Measurements from ENCODE around the gene RETSAT. TPM values are rescaled to one million over a fixed set of nuclear protein-coding genes. Genes with fewer than 3 reads are reported as not detected.
"Not testable (repeated sequence)": the region's sequence is repeated elsewhere in the genome, so short reads cannot be mapped to it uniquely, and the experiment has no call there.

The RETSAT gene
- total RNA-seq, 1 experiment from 2014 or later: 55.8 TPM

GRCh38 chr2:85334928-85335327, 19.4 kb downstream of the RETSAT start:
- Histone ChIP-seq H3K27me3 (replicated peaks) (no peaks in the 10 kb centered on the region), H3K9me3 (replicated peaks) (no peaks in the 10 kb centered on the region), H3K4me1 (replicated peaks) (peaks cover under 1% of the 10 kb centered on the region), H3K4me3 (no peak overlapping the region), H3K36me3 (no peaks in the 10 kb centered on the region), H3K27ac (no peak overlapping the region)
- DNase-seq (ENCODE audit: low read depth in 1 of 2, low spot score in 2 of 2): no peak

GRCh38 chr2:85333877-85334276, 20.5 kb downstream of the RETSAT start:
- H3K36me3 ChIP-seq; H3K4me3 ChIP-seq; H3K4me1 ChIP-seq (replicated peaks); H3K9me3 ChIP-seq (replicated peaks); DNase-seq (ENCODE audit: low read depth in 1 of 2, low spot score in 2 of 2); H3K27ac ChIP-seq; H3K27me3 ChIP-seq (replicated peaks): not testable (repeated sequence)

- Histone ChIP-seq H3K9me3 (replicated peaks) (no peaks in the 10 kb centered on the region), H3K27me3 (replicated peaks) (no peaks in the 10 kb centered on the region), H3K36me3 (peaks cover 20% of the 10 kb centered on the region), H3K4me3 (no peak overlapping the region), H3K4me1 (replicated peaks) (peaks cover 4% of the 10 kb centered on the region), H3K27ac (no peak overlapping the region)
- no peak for DNase-seq (ENCODE audit: low read depth in 1 of 2, low spot score in 2 of 2)
These were observed 23.3 kb downstream of the RETSAT start for GRCh38 chr2:85330839-85331636.

GRCh38 chr2:85329701-85330100, 24.6 kb downstream of the RETSAT start:
- H3K27me3 ChIP-seq (replicated peaks); H3K27ac ChIP-seq; H3K9me3 ChIP-seq (replicated peaks); H3K4me3 ChIP-seq; DNase-seq (ENCODE audit: low read depth in 1 of 2, low spot score in 2 of 2): not testable (repeated sequence)
- Histone ChIP-seq H3K4me1 (replicated peaks) (peaks cover 14% of the 10 kb centered on the region), H3K36me3 (peaks cover 34% of the 10 kb centered on the region)

- H3K9me3 ChIP-seq (replicated peaks): no peaks in the 10 kb centered on the region
- no peaks in the 10 kb centered on the region for H3K27me3 ChIP-seq (replicated peaks)
- H3K27ac ChIP-seq: no peak overlapping the region
These were observed 25.1 kb downstream of the RETSAT start for GRCh38 chr2:85329181-85329651.

GRCh38 chr2:85327822-85328617, 26.3 kb downstream of the RETSAT start, which contains the start of gene TGOLN2:
TSS of gene TGOLN2 (minus strand) at chr2:85327989. CDS start at chr2:85327962, 27 bp downstream.
- DNase-seq (ENCODE audit: low read depth in 1 of 2, low spot score in 2 of 2): peak; percentile 93 to 97
- no peaks in the 10 kb centered on the region for H3K9me3 ChIP-seq (replicated peaks)
- H3K27me3 ChIP-seq (replicated peaks): no peaks in the 10 kb centered on the region
- peaks cover 29% of the 10 kb centered on the region for H3K4me1 ChIP-seq (replicated peaks)
- H3K36me3 ChIP-seq: peaks cover 50% of the 10 kb centered on the region
- peak within 1 kb of the TSS; percentile 62 for H3K4me3 ChIP-seq
- peak within 1 kb of the TSS; percentile 96 for H3K27ac ChIP-seq

More at GRCh38 chr2:85329181-85329651, 25.1 kb downstream of the RETSAT start:
- Histone ChIP-seq H3K4me3 (no peak overlapping the region), H3K4me1 (replicated peaks) (peaks cover 18% of the 10 kb centered on the region), H3K36me3 (peaks cover 39% of the 10 kb centered on the region)
- DNase-seq (ENCODE audit: low read depth in 1 of 2, low spot score in 2 of 2): no peak

GRCh38 chr2:85327160-85327821, 27.0 kb downstream of the RETSAT start:
- H3K4me1 ChIP-seq (replicated peaks): peaks cover 37% of the 10 kb centered on the region
- H3K4me3 ChIP-seq: peak overlapping the region; percentile 62
- H3K9me3 ChIP-seq (replicated peaks): no peaks in the 10 kb centered on the region
- peaks cover 58% of the 10 kb centered on the region for H3K36me3 ChIP-seq
- H3K27ac ChIP-seq: peak overlapping the region; percentile 96; the same call in 1 of the 2 replicates
- DNase-seq (ENCODE audit: low read depth in 1 of 2, low spot score in 2 of 2): peak in 1 of 2 experiments; percentile 59
- no peaks in the 10 kb centered on the region for H3K27me3 ChIP-seq (replicated peaks)

- H3K4me3 ChIP-seq: peak overlapping the region; percentile 62
- peak in 1 of 2 experiments; percentile 50 for DNase-seq (ENCODE audit: low read depth in 1 of 2, low spot score in 2 of 2)
- H3K36me3 ChIP-seq: peaks cover 65% of the 10 kb centered on the region
- peaks cover 44% of the 10 kb centered on the region for H3K4me1 ChIP-seq (replicated peaks)
- H3K27ac ChIP-seq: no peak overlapping the region
- H3K27me3 ChIP-seq (replicated peaks): no peaks in the 10 kb centered on the region
- no peaks in the 10 kb centered on the region for H3K9me3 ChIP-seq (replicated peaks)
These were observed 27.7 kb downstream of the RETSAT start for GRCh38 chr2:85326406-85327159.

GRCh38 chr2:85325466-85325811, 28.9 kb downstream of the RETSAT start:
- Histone ChIP-seq H3K4me1 (replicated peaks) (peaks cover 54% of the 10 kb centered on the region), H3K9me3 (replicated peaks) (no peaks in the 10 kb centered on the region), H3K36me3 (peaks cover 76% of the 10 kb centered on the region), H3K27me3 (replicated peaks) (no peaks in the 10 kb centered on the region), H3K4me3 (peak overlapping the region; percentile 62), H3K27ac (peak overlapping the region; percentile 38; the same call in 1 of the 2 replicates)
- peak; percentile 73 to 87 for DNase-seq (ENCODE audit: low read depth in 1 of 2, low spot score in 2 of 2)

- no peaks in the 10 kb centered on the region for H3K9me3 ChIP-seq (replicated peaks)
- H3K36me3 ChIP-seq: peaks cover 82% of the 10 kb centered on the region
- peaks cover 55% of the 10 kb centered on the region for H3K4me1 ChIP-seq (replicated peaks)
- DNase-seq (ENCODE audit: low read depth in 1 of 2, low spot score in 2 of 2): no peak
- H3K27ac ChIP-seq: peak overlapping the region; percentile 38
- H3K27me3 ChIP-seq (replicated peaks): no peaks in the 10 kb centered on the region
- H3K4me3 ChIP-seq: peak overlapping the region; percentile 62
These were observed 29.5 kb downstream of the RETSAT start for GRCh38 chr2:85324639-85325465.

GRCh38 chr2:85323988-85324367, 30.4 kb downstream of the RETSAT start:
- DNase-seq (ENCODE audit: low read depth in 1 of 2, low spot score in 2 of 2); H3K9me3 ChIP-seq (replicated peaks); H3K27me3 ChIP-seq (replicated peaks); H3K4me3 ChIP-seq; H3K27ac ChIP-seq: not testable (repeated sequence)
- H3K36me3 ChIP-seq: peaks cover 91% of the 10 kb centered on the region
- peaks cover 60% of the 10 kb centered on the region for H3K4me1 ChIP-seq (replicated peaks)

GRCh38 chr2:85323351-85323987, 30.9 kb downstream of the RETSAT start:
- H3K36me3 ChIP-seq: peaks cover 96% of the 10 kb centered on the region

More at GRCh38 chr2:85323351-85323987, 30.9 kb downstream of the RETSAT start:
- Histone ChIP-seq H3K27me3 (replicated peaks) (no peaks in the 10 kb centered on the region), H3K27ac (no peak overlapping the region), H3K4me3 (no peak overlapping the region), H3K4me1 (replicated peaks) (peaks cover 57% of the 10 kb centered on the region), H3K9me3 (replicated peaks) (no peaks in the 10 kb centered on the region)
- no peak for DNase-seq (ENCODE audit: low read depth in 1 of 2, low spot score in 2 of 2)
